ENCODE results near the gene ANKRD23.

ANKRD23 gene

DNA sequence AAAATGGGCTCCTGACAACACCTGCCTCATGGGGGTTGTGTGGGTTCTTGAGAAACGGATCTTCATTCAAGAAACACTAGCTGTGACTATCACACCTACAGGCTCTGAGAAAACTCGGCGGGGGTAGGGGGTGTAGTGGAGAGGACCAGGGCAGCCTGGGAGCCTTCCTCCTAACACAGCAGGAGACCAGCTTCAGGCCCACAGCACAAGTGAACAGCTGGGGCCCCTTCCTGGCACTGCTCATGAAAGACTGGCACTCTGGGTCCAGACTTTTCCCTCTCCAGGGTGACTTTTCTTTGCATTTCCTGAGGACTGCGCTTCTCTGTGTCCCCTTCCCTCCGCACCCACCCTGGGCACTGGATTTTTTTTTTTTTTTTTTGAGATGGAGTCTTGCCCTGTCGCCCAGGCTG is 33.2 kb upstream of the ANKRD23 start:
- no peak for DNase-seq

DNA sequence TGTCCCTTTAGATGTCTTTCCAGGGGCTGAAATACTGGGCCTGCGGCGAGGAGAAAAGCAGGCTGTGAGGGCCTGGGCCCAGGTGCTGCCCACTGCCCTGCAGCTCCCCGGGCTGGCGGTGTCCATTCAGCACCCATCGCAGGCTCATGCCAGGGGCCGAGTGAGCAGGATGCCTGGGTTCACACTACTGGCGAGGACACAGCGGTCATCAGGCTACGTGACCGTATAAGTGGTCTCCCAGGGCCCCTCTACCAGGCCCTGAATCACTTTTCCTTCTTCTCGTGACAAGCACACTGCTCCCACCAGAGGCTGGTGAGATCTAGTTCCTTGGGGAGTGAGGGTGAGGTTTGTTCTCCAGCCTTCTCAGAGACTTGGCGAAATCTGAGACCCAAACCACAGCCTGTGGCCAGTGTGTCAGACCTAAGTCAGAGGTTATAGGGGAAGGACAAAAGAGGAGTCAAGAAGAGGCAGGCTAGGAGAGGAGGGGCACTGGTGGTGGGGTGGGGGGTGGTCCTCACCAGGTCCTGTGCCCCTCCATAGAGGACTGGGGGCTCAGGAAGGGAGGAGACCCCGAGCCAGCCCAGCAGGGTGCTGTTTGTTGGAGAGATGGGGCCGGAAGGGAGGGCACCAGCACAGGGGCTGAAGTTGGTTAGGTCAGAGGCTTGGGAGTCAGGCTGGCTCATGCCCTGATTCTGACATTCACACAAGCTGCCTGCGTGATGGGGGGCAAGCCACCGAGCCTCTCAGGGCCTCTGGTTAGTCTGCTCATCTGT is 32.6 kb upstream of the ANKRD23 start:
- no peak for DNase-seq

DNA sequence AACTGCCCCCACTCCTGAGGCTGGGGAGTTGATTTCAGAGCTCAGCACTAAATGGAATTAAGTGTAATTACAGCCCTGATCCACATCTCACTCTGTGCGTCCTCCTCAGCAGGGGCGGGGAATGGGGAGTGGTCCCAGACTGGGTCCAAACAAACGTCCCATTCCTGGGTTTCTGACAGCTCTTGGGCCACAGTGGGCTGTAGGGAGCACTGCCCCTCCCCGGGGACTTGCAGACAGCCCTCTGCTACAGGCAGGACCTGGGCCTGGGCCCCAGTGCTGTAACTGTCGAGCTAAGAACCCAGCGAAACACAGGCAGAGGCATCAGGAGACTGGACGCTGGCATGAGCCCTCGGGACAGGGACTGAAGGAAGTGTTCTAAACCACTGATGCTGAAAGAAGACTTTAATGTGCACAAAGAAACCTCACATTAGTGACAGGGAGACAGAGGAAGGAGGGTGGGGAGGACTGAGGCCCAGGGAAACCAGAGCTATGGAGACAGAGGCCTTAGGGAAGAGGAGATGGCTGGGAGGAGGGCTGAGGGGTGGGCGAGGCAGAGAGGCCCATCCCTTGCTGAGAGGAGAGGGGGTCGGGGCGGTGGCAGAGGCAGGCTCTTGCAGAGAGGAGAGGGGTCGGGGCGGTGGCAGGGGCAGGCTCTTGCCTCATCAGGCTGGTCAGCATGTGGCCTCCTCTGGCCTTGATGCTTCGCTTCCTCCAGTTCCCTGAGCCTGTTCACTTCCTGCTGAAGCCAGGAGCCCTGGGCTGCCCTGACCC is 31.9 kb upstream of the ANKRD23 start:
- DNase-seq, result no peak

DNA sequence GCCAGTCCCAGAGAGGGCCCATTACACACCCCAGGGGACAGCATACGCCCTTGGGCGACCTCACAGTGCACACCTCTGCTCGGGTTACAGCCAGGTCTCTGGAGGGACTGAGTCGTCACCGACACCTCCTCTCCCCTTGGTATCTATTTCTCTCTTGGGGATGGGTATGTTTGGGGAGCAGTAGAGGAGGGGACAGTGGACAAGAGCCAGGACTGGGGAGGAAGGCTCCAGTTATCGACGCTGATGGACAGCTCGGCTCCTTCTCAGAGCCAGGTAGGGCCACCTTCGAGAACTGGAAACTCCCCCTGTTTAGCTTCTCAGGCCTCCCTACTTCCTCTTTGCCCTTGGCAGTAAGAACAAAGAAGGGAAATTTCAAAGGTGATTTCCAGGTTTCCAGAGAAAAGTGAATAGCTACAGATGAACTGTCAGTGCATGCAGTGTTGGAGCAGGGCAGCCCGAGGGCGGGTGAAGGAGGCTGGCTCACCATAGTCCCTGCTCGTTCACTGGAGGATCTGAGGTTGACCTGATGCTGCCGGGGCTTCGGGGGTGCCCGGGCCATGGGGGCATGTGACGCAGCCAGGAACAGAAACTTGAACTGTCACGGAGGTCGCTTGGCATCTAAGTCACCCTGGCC is 30.5 kb upstream of the ANKRD23 start:
- no peak for DNase-seq

DNA sequence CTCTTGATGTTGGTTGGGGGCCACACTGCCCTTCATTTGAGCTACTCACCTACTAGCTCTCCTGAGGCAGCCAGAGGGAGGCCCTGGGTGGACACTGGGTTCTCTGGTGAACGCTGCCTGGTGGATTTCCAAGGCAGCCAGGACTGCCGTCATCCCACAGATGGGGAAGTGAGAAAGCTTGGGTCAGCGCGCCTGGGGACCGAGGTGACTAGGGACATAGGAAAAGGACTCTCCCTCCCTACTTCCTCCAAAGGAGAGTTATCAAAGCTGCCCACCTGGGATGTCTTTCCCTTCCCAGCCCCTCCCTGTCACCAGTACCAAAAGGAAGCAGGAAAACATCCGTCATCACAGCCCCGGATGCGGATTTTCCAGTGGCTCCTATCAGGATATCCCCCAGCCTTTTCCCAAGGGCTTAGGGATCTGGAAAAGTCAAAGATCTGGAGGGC is 29.9 kb upstream of the ANKRD23 start:
- DNase-seq, result no peak

- DNase-seq, result no peak
These were observed 28.9 kb upstream of the ANKRD23 start for GRCh38 chr2:96872591-96873349.

DNA sequence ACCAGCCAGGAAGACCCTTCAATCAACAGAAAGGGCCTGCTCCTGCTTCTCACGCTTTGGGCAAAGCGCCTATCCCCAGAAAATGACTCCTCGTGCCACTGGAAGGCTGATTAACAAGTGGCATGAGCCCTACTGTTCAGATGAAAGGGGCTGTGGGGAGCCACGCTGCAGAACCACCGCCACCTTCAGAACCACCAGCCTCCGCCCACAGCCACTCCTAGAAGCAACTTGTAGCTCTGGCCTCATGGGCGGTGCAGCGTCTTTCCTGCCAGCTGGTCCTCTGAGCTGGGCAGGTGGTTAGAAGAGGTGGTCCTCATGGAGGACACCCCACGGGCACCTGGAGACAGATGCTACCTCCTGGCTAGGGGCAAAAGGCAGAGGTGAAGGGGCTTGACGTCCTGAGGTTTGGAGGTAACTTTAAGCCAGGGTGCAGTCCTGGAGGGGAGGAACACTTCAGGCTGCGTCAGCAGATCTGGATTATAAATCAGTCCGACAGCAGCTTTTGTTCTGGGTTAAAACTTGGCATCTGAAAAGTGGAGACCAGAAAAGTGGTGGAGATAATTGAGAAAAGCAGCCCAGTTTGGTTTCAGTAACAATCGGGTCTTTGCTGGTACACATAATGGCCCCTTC is 26.9 kb upstream of the ANKRD23 start:
- DNase-seq, result no peak

GRCh38 chr2:96869822-96870625 is 26.2 kb upstream of the ANKRD23 start, which contains the start of gene SEMA4C:
TSS of gene SEMA4C (minus strand) at chr2:96870080. CDS start at chr2:96867886, 2,194 bp downstream.
- DNase-seq, result no peak

- no peak for DNase-seq
These were observed 25.5 kb upstream of the ANKRD23 start for GRCh38 chr2:96869281-96869821.

- DNase-seq, result no peak
These were observed 24.9 kb upstream of the ANKRD23 start for GRCh38 chr2:96868555-96869280.

GRCh38 chr2:96867756-96868554 is 24.1 kb upstream of the ANKRD23 start:
- no peak for DNase-seq

- DNase-seq, result no peak
These were observed 23.4 kb upstream of the ANKRD23 start for GRCh38 chr2:96866986-96867755.

DNA sequence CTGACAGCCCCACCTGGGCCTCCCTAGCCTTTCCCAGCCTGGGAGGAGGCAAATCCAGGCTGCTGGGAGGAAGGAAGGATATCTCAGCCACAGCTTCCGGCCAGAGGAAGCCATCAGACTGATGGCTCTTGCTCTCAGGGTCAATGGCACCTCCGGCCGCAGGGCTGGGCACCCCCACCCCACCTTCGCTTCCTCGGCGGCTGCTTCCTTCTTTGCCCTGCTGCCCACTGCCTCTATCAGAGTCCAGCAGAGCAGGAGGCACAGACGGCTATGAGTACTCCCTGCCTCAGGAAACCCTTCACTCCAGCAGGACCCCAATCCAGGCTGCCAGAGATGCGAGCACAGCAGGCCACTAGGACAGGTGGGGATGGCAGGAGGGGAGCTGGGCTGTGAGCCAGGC is 22.8 kb upstream of the ANKRD23 start:
- DNase-seq, result no peak

DNA sequence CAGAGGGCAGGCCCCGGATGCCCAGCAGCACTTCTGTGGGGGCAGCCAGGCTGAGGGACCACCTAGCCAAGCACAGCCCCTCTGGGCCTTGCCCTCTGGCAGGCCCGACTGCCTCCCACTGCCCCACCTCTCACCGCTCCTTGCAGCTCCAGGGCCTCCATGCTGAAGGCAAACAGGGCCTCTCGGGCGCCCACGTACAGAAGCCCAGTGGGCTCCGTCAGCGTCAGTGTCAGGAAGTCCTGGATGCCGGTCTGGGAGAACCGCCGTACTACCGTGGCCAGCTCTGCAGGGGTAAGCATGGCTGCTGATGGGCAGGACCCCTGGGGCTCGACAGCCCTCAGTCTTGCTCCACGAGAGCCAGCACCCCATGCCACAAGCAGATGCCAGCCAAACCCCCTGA is 22.3 kb upstream of the ANKRD23 start:
- no peak for DNase-seq

DNA sequence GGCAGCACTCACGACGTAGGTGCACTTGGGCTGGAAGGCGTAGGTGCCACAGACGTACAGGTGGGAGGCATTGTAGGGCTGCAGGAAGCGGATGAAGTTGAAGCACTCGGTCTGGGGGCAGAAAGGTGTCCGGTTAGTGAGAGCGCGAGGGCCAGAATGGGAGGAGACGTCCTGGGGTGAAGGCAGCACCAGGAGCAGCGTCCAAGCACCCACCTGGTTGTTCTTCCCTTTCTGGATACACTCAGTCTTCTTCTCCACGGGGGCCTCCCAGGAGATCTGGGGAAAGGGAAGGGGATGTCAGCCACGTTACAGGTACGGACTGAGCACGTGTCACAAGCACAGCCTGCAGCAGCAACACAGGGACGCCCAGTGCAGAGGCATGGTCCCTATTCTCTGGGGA is 21.8 kb upstream of the ANKRD23 start:
- DNase-seq, result no peak

DNA sequence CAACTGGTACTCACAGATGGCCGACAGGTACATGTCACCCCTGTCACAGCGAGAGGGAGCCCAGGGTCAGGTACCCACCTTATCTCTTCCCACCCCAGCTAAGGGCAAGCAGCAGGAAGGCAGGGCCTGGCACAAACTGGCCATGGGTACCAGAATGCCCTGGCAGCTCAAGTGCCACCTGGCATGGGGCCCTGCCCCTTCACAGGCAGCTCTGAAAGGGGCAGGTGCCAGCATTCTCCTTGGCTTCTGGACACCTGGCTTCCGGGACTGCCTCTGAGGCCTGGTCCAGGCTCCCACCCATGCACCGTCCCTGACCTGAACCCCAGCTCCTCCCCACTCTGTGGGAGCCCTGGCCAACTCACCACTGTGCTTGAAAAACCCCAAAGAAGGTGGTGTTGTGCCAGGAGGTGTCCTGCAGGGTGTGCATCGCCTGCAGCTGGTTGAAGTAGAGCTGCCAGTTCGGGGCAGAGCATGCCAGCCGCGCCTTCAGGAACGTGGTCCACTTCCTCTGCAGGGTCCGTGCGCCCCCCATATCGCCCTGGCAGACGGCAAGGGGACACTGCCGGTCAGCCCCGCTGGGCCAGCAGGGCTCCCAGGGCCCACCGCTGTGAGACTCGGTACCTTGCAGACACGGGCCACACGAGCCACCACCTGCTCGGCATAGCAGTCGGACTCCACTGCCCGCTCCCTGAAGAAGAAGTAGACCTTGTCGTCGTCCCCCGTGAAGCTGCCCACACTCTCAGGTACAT is 20.7 kb upstream of the ANKRD23 start:
- DNase-seq, result peak; percentile 18

DNA sequence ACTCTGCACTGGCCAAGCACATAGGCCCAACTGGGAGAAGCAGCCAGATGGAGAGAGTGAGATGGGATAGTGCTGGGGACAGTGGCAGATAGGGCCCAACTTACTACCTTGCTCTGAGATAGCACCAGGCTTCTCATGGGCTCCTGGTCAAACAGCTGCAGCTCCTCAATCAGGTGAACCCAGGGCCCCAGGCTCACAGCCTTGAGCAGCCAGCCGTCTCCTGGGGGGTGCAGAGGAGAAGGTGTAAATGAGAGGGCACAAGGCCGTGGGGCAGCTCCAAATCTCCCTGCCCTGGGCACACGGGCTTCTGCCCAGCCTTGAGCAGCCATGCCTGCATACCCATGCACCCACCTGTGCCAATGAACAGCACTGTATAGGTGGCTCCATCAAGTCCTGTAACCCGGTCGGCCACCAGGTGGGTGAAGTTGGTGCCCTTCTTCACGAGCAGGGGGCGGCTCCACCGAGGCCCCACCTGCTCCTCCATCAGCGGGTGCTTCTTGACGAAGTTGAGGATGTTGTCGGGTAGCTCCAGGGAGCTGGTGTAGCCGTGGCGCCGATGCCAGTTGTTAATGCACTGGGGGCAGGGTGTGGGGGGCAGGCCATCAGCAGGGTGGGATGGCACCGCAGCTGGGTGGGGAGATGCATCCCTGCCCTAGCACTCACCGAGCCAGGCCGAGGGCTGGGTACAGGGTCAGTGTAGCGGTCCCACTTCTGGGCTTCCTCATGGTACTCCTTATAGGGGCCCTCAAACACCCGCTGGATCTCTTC is 19.9 kb upstream of the ANKRD23 start:
- DNase-seq, result no peak
